K562 (cell line): ENCODE data around the gene BEST1. TPM values are rescaled to one million over a fixed set of nuclear protein-coding genes. Genes with fewer than 3 reads are reported as not detected.

Source experiments
- CHD1 ChIP-seq: fragments of 200-600 bp; sonication (generic); IDR thresholded peaks from one replicate; pipeline ENCODE4 v1.6.1; 2012; ENCODE audit warnings: mild to moderate bottlenecking, moderate library complexity, low read length, inconsistent platforms
- CUX1 ChIP-seq: fragments of 200-800 bp; sonication (Bioruptor generic); IDR thresholded peaks from 2 replicates; pipeline ENCODE4 v1.6.1; 2016; ENCODE audit warnings: missing genetic modification characterization, missing compliant biosample characterization
- HMG20A ChIP-seq: fragments of 450-650 bp; formaldehyde crosslinking; conservative IDR thresholded peaks from 2 replicates; pipeline ENCODE4 v1.4.0; 2020; ENCODE audit warnings: mild to moderate bottlenecking, mixed read lengths
- KAT2B ChIP-seq: IDR thresholded peaks from one replicate; pipeline ENCODE4 v1.6.1; 2012; ENCODE audit warnings: low read depth, mild to moderate bottlenecking, control low read depth, inconsistent platforms, low read length, moderate library complexity
- KDM4B ChIP-seq, 2 experiments: fragments of 450-650 bp in 1 of 2; sonication (generic) in 1 of 2; IDR thresholded peaks; 2 replicates each; pipeline ENCODE4 v1.6.1; 2016 to 2017; ENCODE audit warnings: borderline replicate concordance in 2 of 2, antibody characterized with exemption in 1 of 2, low read depth in 1 of 2, mild to moderate bottlenecking in 1 of 2
- KLF6 ChIP-seq: fragments of 250-450 bp; sonication (Bioruptor Pico); IDR thresholded peaks from 2 replicates; pipeline ENCODE4 v1.4.0; 2020; ENCODE audit warnings: mild to moderate bottlenecking, moderate library complexity, borderline replicate concordance
- LARP7 ChIP-seq: fragments of 450-650 bp; IDR thresholded peaks from 2 replicates; pipeline ENCODE4 v1.6.1; 2016
- MXI1 ChIP-seq: IDR thresholded peaks from 2 replicates; pipeline ENCODE4 v1.6.1; 2011; ENCODE audit warnings: low read depth, mild to moderate bottlenecking, improper control_type of control experiment, low read length
- NR2C1 ChIP-seq, 2 experiments: fragments of 450-650 bp; IDR thresholded peaks; 2 replicates each; pipeline ENCODE4 v1.6.1; 2017; ENCODE audit warnings: mild to moderate bottlenecking in 2 of 2, antibody characterized with exemption in 1 of 2, inconsistent platforms in 1 of 2, missing compliant biosample characterization in 1 of 2, missing genetic modification characterization in 1 of 2
- NRF1 ChIP-seq, 2 experiments: fragments of 450-650 bp; IDR thresholded peaks in 1 of 2; conservative IDR thresholded peaks in 1 of 2; 2 replicates each; pipeline ENCODE4 v1.6.1; 2014; ENCODE audit warnings: mild to moderate bottlenecking in 2 of 2
- PML ChIP-seq: IDR thresholded peaks from 2 replicates; pipeline ENCODE4 v1.6.1; 2012; ENCODE audit warnings: low read length, inconsistent platforms
- PYGO2 ChIP-seq: fragments of 450-650 bp; IDR thresholded peaks from 2 replicates; pipeline ENCODE4 v1.6.1; 2016; ENCODE audit warnings: mild to moderate bottlenecking, missing genetic modification characterization, moderate library complexity, missing compliant biosample characterization
- TRIM28 ChIP-seq: fragments of 450-650 bp; IDR thresholded peaks from 2 replicates; pipeline ENCODE4 v1.6.1; 2017
- ZFP30 ChIP-seq: fragments of 250-450 bp; sonication (Bioruptor Pico); IDR thresholded peaks from 2 replicates; pipeline ENCODE4 v1.8.0; 2022; ENCODE audit warnings: moderate library complexity, mild to moderate bottlenecking, inconsistent platforms, borderline replicate concordance
- ZNF707 ChIP-seq: fragments of 250-450 bp; sonication (Bioruptor Pico); conservative IDR thresholded peaks from 2 replicates; pipeline ENCODE4 v1.8.0; 2022; ENCODE audit warnings: inconsistent platforms, mild to moderate bottlenecking, moderate library complexity
- polyA plus RNA-seq, 8 experiments: library from polyadenylated mRNA; depleted of rRNA in 4 of 8; stranded (reverse) in 5 of 8; unstranded in 3 of 8; fragments of >200 nt; fragmentation: Nextera tagmentation in 2 of 8; fragmentation: Illumina TruSeq in 1 of 8; extraction: Ambion mirVana in 2 of 8; extraction: Trizol in 1 of 8; gene quantifications; 2 replicates each; pipeline versions ENCODE4 v1.2.1 to v1.2.3, GENCODE V29; 2011 to 2014; ENCODE audit warnings: inconsistent platforms in 1 of 8, missing spikeins in 1 of 8
- total RNA-seq, 7 experiments: library from RNA; depleted of rRNA in 6 of 7; stranded (reverse); fragments of >200 nt in 6 of 7; fragmentation: Illumina TruSeq in 2 of 7; extraction: Trizol in 2 of 7; gene quantifications; 2 replicates each; pipeline versions ENCODE4 v1.2.1 to v1.2.3, GENCODE V29; 2011 to 2021; ENCODE audit warnings: low replicate concordance in 1 of 7
- TF ChIP-seq, protein P1 (sequence below): fragments of 250-450 bp; sonication (Bioruptor Pico); IDR thresholded peaks from 2 replicates; pipeline ENCODE4 v1.4.0; 2020; ENCODE audit warnings: mild to moderate bottlenecking, moderate library complexity
- TF ChIP-seq, protein P2 (sequence below): fragments of 450-650 bp; IDR thresholded peaks from one replicate; pipeline ENCODE4 v1.6.1; 2018; ENCODE audit warnings: mild to moderate bottlenecking, moderate library complexity; ENCODE audit not compliant: partially characterized antibody
- TF ChIP-seq, protein P3 (sequence below): fragments of 450-650 bp; formaldehyde crosslinking; IDR thresholded peaks from 2 replicates; pipeline ENCODE4 v1.4.0; 2020; ENCODE audit warnings: mild to moderate bottlenecking, mixed read lengths

The BEST1 gene
- total and polyA plus RNA-seq, 9 of the 15 experiments (the other 6 are each of a cell fraction or from before 2014, with no cell fraction given), result 0.07 to 1.3 (median 0.40) TPM

DNA sequence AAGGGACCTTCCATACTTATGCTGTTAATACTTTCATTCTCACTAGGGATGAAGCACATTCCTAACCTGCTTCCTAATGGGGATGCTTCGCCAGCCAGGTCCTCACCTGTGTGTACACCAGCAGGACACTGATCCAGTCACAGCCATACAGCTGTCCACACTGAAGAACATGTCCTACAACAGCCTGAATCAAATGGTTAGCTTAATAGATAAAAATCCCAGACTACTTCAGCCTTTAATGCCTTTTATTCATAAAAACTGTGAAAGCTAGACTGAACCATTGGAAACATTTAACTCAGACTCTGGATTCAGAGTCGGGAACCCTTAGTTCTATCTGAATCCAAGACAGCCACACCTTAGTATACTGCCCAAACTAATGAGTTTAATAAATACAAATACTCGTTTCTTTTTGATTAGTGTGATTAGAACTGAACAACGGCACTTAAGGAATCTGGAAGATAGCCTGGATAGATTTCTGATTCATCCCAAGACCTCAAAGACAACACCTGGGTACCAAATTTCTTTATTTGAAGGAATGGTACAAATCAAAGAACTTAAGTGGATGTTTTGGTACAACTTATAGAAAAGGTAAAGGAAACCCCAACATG, 14.0 kb downstream of the BEST1 start (continued):
- TF ChIP-seq CUX1, result no peak
- TF ChIP-seq, protein P1, sequence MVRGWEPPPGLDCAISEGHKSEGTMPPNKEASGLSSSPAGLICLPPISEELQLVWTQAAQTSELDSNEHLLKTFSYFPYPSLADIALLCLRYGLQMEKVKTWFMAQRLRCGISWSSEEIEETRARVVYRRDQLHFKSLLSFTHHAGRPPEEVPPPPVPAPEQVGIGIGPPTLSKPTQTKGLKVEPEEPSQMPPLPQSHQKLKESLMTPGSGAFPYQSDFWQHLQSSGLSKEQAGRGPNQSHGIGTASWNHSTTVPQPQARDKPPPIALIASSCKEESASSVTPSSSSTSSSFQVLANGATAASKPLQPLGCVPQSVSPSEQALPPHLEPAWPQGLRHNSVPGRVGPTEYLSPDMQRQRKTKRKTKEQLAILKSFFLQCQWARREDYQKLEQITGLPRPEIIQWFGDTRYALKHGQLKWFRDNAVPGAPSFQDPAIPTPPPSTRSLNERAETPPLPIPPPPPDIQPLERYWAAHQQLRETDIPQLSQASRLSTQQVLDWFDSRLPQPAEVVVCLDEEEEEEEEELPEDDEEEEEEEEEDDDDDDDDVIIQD, result no peak
- no peak for TF ChIP-seq MXI1
- TF ChIP-seq, protein P2, sequence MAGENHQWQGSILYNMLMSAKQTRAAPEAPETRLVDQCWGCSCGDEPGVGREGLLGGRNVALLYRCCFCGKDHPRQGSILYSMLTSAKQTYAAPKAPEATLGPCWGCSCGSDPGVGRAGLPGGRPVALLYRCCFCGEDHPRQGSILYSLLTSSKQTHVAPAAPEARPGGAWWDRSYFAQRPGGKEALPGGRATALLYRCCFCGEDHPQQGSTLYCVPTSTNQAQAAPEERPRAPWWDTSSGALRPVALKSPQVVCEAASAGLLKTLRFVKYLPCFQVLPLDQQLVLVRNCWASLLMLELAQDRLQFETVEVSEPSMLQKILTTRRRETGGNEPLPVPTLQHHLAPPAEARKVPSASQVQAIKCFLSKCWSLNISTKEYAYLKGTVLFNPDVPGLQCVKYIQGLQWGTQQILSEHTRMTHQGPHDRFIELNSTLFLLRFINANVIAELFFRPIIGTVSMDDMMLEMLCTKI, result no peak
- no peak for TF ChIP-seq ZNF707
- no peak for TF ChIP-seq LARP7
- no peak for TF ChIP-seq NRF1 (conservative IDR thresholded peaks at IDR 0.05 in 1 of 2, IDR thresholded peaks at IDR 0.05 in 1 of 2)
- peak; percentile 90; the same call in 1 of the 2 replicates for TF ChIP-seq ZFP30 (CRISPR knock-in tag)
- TF ChIP-seq TRIM28, result no peak
- TF ChIP-seq CHD1, result no peak
- no peak for TF ChIP-seq NR2C1 (IDR thresholded peaks at IDR 0.05)
- TF ChIP-seq NR2C1 (tag; IDR thresholded peaks at IDR 0.05), result no peak
- no peak for TF ChIP-seq KDM4B (IDR thresholded peaks at IDR 0.05; ENCODE audit: borderline replicate concordance in 2 of 2, low read depth in 1 of 2)
- TF ChIP-seq KLF6 (CRISPR knock-in tag), result 0 out of 2 replicates have a peak, but pooled peaks have one; percentile 18
- no peak; the same call in 1 of the 2 replicates for TF ChIP-seq HMG20A (CRISPR knock-in tag)
- TF ChIP-seq PYGO2 (tag), result no peak
- TF ChIP-seq KAT2B, result no peak
- 0 out of 2 replicates have a peak, but pooled peaks have one; percentile 18 for TF ChIP-seq PML
- TF ChIP-seq, protein P3, sequence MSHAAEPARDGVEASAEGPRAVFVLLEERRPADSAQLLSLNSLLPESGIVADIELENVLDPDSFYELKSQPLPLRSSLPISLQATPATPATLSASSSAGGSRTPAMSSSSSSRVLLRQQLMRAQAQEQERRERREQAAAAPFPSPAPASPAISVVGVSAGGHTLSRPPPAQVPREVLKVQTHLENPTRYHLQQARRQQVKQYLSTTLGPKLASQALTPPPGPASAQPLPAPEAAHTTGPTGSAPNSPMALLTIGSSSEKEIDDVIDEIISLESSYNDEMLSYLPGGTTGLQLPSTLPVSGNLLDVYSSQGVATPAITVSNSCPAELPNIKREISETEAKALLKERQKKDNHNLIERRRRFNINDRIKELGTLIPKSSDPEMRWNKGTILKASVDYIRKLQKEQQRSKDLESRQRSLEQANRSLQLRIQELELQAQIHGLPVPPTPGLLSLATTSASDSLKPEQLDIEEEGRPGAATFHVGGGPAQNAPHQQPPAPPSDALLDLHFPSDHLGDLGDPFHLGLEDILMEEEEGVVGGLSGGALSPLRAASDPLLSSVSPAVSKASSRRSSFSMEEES (CRISPR knock-in tag), result peak; percentile 45
